Measurements from ENCODE around the gene TMEM272. TPM values are rescaled to one million over a fixed set of nuclear protein-coding genes. Genes with fewer than 3 reads are reported as not detected.

The TMEM272 gene
- total and polyA plus RNA-seq, 8 donors = 0.03 to 0.37 TPM; not detected in 6

- no peaks in the 10 kb centered on the region for H3K27me3 ChIP-seq
- peaks cover 5 to 38% (median 17%) of the 10 kb centered on the region in 4 donors for H3K4me1 ChIP-seq
- H3K4me3 ChIP-seq = no peak overlapping the region
- no peaks in the 10 kb centered on the region for H3K9me3 ChIP-seq
- no peak overlapping the region for H3K27ac ChIP-seq
- intact Hi-C loops (cut with DNase I; ENCODE audit: low total_unique reads) = no loop called here
- DNase-seq = no peak
- WGBS, 5 donors = 70 to 82% (median 72%) methylated on average over 15 of the region's 15 CpGs
- H3K36me3 ChIP-seq = no peaks in the 10 kb centered on the region
- TF ChIP-seq EP300 (IDR thresholded peaks at IDR 0.05) (no peak), POLR2AphosphoS5 (IDR thresholded peaks at IDR 0.05) (no peak), CTCF (IDR thresholded peaks at IDR 0.05) (no peak), POLR2A (IDR thresholded peaks at IDR 0.05) (no peak)
Measured at GRCh38 chr13:51782026-51782710, 62.8 kb downstream of the TMEM272 start.

- no peaks in the 10 kb centered on the region for H3K9me3 ChIP-seq
- WGBS, 5 donors = 64 to 79% (median 73%) methylated on average over 15 of the region's 15 CpGs
- H3K36me3 ChIP-seq = no peaks in the 10 kb centered on the region
- peak in 3 of 7 experiments; percentile 24 to 37 (median 31) for TF ChIP-seq CTCF (IDR thresholded peaks at IDR 0.05)
- TF ChIP-seq POLR2A (IDR thresholded peaks at IDR 0.05) = no peak
- intact Hi-C loops (cut with DNase I; ENCODE audit: low total_unique reads) = no loop called here
- H3K27me3 ChIP-seq = no peaks in the 10 kb centered on the region
- H3K4me3 ChIP-seq = no peak overlapping the region
- peak; percentile 51 to 61 for DNase-seq
- H3K4me1 ChIP-seq = peaks cover 2 to 31% (median 10%) of the 10 kb centered on the region in 4 donors
- no peak overlapping the region for H3K27ac ChIP-seq
Measured at GRCh38 chr13:51781246-51782022, 63.5 kb downstream of the TMEM272 start.

GRCh38 chr13:51780099-51780498 lies 64.9 kb downstream of the TMEM272 start:
- Histone ChIP-seq H3K9me3 (no peaks in the 10 kb centered on the region), H3K27me3 (no peaks in the 10 kb centered on the region), H3K27ac (no peak overlapping the region), H3K36me3 (no peaks in the 10 kb centered on the region), H3K4me3 (no peak overlapping the region), H3K4me1 (peaks cover 0 to 20% (median 0%) of the 10 kb centered on the region in 4 donors)
- intact Hi-C loops (cut with DNase I; ENCODE audit: low total_unique reads) = no loop called here
- no peak for TF ChIP-seq POLR2A (IDR thresholded peaks at IDR 0.05)
- peak in 1 of 3 donors; percentile 5 for TF ChIP-seq POLR2AphosphoS5 (IDR thresholded peaks at IDR 0.05)
- 64 to 74% (median 71%) methylated on average over 3 of the region's 3 CpGs for WGBS, 5 donors
- DNase-seq = no peak

- Histone ChIP-seq H3K27me3 (no peaks in the 10 kb centered on the region), H3K4me1 (peaks cover 0 to 20% (median 0%) of the 10 kb centered on the region in 4 donors), H3K4me3 (no peak overlapping the region), H3K9me3 (no peaks in the 10 kb centered on the region), H3K36me3 (peaks cover 0 to 5% (median 2%) of the 10 kb centered on the region in 4 donors), H3K27ac (no peak overlapping the region)
- no peak for DNase-seq
- no peak for TF ChIP-seq POLR2A (IDR thresholded peaks at IDR 0.05)
- TF ChIP-seq EP300 (IDR thresholded peaks at IDR 0.05) = no peak
- TF ChIP-seq CTCF (IDR thresholded peaks at IDR 0.05) = no peak
- TF ChIP-seq POLR2AphosphoS5 (IDR thresholded peaks at IDR 0.05) = no peak
- intact Hi-C loops (cut with DNase I; ENCODE audit: low total_unique reads) = no loop called here
- 66 to 83% (median 76%) methylated on average over 11 of the region's 11 CpGs for whole genome bisulfite sequencing, 5 donors
Measured at GRCh38 chr13:51778392-51778791, 66.6 kb downstream of the TMEM272 start.

Data from stomach (tissue), 9 donors.